ENCODE measurements around the gene STARD5. TPM values are rescaled to one million over a fixed set of nuclear protein-coding genes. Genes with fewer than 3 reads are reported as not detected.
A peak's percentile ranks its signal among the peaks of the same experiment; 100 is the strongest.

The STARD5 gene
- total and polyA plus RNA-seq, 2 of the 4 experiments (the other 2 are of a cell fraction) = 5.0 to 22.8 TPM

DNA sequence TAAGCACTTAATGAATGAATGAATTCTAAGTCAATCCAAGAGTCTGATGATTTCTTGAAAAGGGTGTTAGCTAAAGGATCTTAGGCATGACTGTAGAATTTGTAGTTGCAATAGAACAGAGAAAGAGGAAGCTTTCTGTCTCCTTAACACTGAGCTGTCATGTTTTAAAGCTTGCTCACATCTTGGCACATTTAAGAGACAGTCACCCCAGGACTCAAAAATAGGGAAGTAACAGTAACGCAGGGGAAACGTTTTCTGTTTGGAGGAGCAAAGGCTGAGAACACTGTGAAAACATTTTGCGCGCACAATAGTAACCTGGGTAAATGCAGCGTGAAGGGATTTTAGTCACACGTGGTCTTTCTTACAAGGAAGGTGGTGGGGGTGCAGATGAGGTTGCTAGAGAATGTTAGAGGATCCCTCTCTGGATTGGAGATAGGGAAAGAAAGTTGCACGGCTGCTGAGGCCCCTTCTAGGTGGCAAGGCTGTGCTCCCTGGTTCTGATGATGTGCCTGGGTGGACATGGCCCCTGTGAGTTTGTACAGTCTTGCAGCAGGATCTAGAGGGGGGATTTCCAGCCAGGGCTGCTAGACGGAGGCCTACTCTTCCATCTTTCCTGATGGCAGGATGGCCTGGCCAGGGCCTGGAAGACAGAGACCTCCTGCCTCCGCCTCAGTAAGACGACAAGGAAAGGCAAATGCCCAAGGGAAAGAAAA lies 12.0 kb downstream of the STARD5 start:
- CTCF ChIA-PET = no interaction called here
- DNase-seq (peak; percentile 31), ATAC-seq (ENCODE audit: low read depth) (no peak)
- no peaks in the 10 kb centered on the region for H4K20me1 ChIP-seq (ENCODE audit: insufficient read depth, low read length)
- no peak overlapping the region for H3K4me3 ChIP-seq (ENCODE audit: insufficient read depth, low read depth, low read length)
- H3K36me3 ChIP-seq (ENCODE audit: control insufficient read depth, insufficient read depth, low read length) = peaks cover 36% of the 10 kb centered on the region
- no peak overlapping the region for H3K4me2 ChIP-seq (ENCODE audit: low read depth, low read length)
- H3K9ac ChIP-seq (ENCODE audit: low read depth, low read length) = no peak overlapping the region
- intact Hi-C loops (cut with micrococcal nuclease) = no loop called here
- H3K9me3 ChIP-seq (ENCODE audit: control insufficient read depth, insufficient read depth, low read length) = no peaks in the 10 kb centered on the region
- peaks cover 36% of the 10 kb centered on the region for H3K9me1 ChIP-seq (ENCODE audit: insufficient read depth, low read length)
- in situ Hi-C loops (cut with MboI; ENCODE audit: low sequenced_read_pairs) = no loop called here
- H3K56ac ChIP-seq (ENCODE audit: extremely low read depth, insufficient read depth, low read length) = no peak overlapping the region
- peak overlapping the region; percentile 76 for H3K18ac ChIP-seq (ENCODE audit: low read depth, low read length)
- peak overlapping the region; percentile 43 to 71; a peak in 3 of 4 replicates for H4K8ac ChIP-seq (ENCODE audit: low read depth in 2 of 2, low read length in 2 of 2)
- 0 out of 4 replicates have a peak, but pooled peaks cover 0 to 11% of the 10 kb centered on the region in 2 experiments for H3K79me1 ChIP-seq (ENCODE audit: low read depth in 1 of 2, low read length in 2 of 2)
- peak overlapping the region; percentile 27; the same call in 1 of the 2 replicates for H4K5ac ChIP-seq (ENCODE audit: low read depth, low read length)
- peak overlapping the region; percentile 42 for H2BK5ac ChIP-seq (ENCODE audit: low read depth, low read length, poor library complexity, severe bottlenecking)
- POLR2A ChIA-PET (ENCODE audit: unreplicated experiment) = no interaction called here
- BruUV-seq (replicated peaks) = no TSS peak
- TF ChIP-seq CEBPB (IDR thresholded peaks at IDR 0.05; ENCODE audit: low read depth, low read length) (no peak), POLR2A (IDR thresholded peaks at IDR 0.05; ENCODE audit: low read depth, low read length) (no peak), SMC3 (IDR thresholded peaks at IDR 0.05; ENCODE audit: low read depth, low read length) (no peak), RAD21 (IDR thresholded peaks at IDR 0.05; ENCODE audit: low read length) (no peak), MAFK (IDR thresholded peaks at IDR 0.05; ENCODE audit: low read depth, low read length) (no peak), CHD1 (IDR thresholded peaks at IDR 0.05; ENCODE audit: low read depth, low read length) (no peak), RCOR1 (IDR thresholded peaks at IDR 0.05; ENCODE audit: insufficient replicate concordance, low read length) (no peak), MXI1 (IDR thresholded peaks at IDR 0.05; ENCODE audit: borderline replicate concordance, low read depth, low read length) (no peak), BHLHE40 (IDR thresholded peaks at IDR 0.05; ENCODE audit: low read depth, low read length) (no peak), NFE2L2 (IDR thresholded peaks at IDR 0.05; ENCODE audit: low read depth, low read length) (no peak)
- TF ChIP-seq, protein P1, sequence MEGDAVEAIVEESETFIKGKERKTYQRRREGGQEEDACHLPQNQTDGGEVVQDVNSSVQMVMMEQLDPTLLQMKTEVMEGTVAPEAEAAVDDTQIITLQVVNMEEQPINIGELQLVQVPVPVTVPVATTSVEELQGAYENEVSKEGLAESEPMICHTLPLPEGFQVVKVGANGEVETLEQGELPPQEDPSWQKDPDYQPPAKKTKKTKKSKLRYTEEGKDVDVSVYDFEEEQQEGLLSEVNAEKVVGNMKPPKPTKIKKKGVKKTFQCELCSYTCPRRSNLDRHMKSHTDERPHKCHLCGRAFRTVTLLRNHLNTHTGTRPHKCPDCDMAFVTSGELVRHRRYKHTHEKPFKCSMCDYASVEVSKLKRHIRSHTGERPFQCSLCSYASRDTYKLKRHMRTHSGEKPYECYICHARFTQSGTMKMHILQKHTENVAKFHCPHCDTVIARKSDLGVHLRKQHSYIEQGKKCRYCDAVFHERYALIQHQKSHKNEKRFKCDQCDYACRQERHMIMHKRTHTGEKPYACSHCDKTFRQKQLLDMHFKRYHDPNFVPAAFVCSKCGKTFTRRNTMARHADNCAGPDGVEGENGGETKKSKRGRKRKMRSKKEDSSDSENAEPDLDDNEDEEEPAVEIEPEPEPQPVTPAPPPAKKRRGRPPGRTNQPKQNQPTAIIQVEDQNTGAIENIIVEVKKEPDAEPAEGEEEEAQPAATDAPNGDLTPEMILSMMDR (conservative IDR thresholded peaks at IDR 0.05; ENCODE audit: low read depth, low read length) = no peak
- TF ChIP-seq, protein P2, sequence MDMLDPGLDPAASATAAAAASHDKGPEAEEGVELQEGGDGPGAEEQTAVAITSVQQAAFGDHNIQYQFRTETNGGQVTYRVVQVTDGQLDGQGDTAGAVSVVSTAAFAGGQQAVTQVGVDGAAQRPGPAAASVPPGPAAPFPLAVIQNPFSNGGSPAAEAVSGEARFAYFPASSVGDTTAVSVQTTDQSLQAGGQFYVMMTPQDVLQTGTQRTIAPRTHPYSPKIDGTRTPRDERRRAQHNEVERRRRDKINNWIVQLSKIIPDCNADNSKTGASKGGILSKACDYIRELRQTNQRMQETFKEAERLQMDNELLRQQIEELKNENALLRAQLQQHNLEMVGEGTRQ (IDR thresholded peaks at IDR 0.05; ENCODE audit: low read depth, low read length) = no peak
- H2BK20ac ChIP-seq (ENCODE audit: low read depth, low read length) = peak overlapping the region; percentile 90
- peaks cover 20% of the 10 kb centered on the region for H3K4me1 ChIP-seq (ENCODE audit: control insufficient read depth, insufficient read depth, low read length)
- peak overlapping the region; percentile 88 for H3K23ac ChIP-seq (ENCODE audit: low read depth, low read length)
- peak overlapping the region; percentile 86 for H3K14ac ChIP-seq (replicated peaks; ENCODE audit: low read depth, low read length)
- peak overlapping the region; percentile 24 for H2AFZ ChIP-seq (replicated peaks; ENCODE audit: low read length, poor library complexity)
- peak overlapping the region; percentile 96 for H2BK120ac ChIP-seq (ENCODE audit: low read depth, low read length)
- H3K27me3 ChIP-seq (ENCODE audit: control insufficient read depth, insufficient read depth, low read length) = no peaks in the 10 kb centered on the region
- H3K4ac ChIP-seq (ENCODE audit: low read depth, low read length) = peak overlapping the region; percentile 86
- H4K91ac ChIP-seq (ENCODE audit: insufficient read depth, low read depth, low read length) = peak overlapping the region; percentile 76
- peak overlapping the region; percentile 49; the same call in 1 of the 3 replicates for H2BK15ac ChIP-seq (ENCODE audit: low read depth, low read length)
- WGBS, 2 experiments (ENCODE audit: extremely low coverage in 2 of 2, insufficient read length in 1 of 2) = 100% methylated on average over 1 of the region's 10 CpGs; no CpG with 5 or more reads in 1 of the 2 experiments
- H3K27ac ChIP-seq (ENCODE audit: insufficient read depth, low read length) = peak overlapping the region; percentile 50; the same call in 1 of the 2 replicates
- peak overlapping the region; percentile 71 for H2AK5ac ChIP-seq (ENCODE audit: low read depth, low read length)
- dilution Hi-C loops (cut with HindIII; ENCODE audit: low sequenced_read_pairs, unreplicated experiment) = no loop called here
- H2AK9ac ChIP-seq (replicated peaks; ENCODE audit: low read depth, low read length, poor library complexity) = peak overlapping the region; percentile 45

Data from IMR-90 (cell line).